H1 (cell line): ENCODE data around the gene MYO1D. TPM values are rescaled to one million over a fixed set of nuclear protein-coding genes. Genes with fewer than 3 reads are reported as not detected.

Experiments used
- CTCF ChIA-PET: fragments of 300-600 bp; sonication (Branson Sonifier 250); formaldehyde crosslinking; loops from one replicate; lab custom pipeline; 2021; ENCODE audit not compliant: partially characterized antibody; lab: Charles Lee
- POLR2A ChIA-PET: fragments of 300-600 bp; sonication (Branson Sonifier 250); formaldehyde crosslinking; loops from one replicate; lab custom pipeline; 2021; ENCODE audit warnings: inconsistent platforms; ENCODE audit not compliant: partially characterized antibody; lab: Charles Lee
- DNase-seq, 2 experiments: peaks; one replicate each; pipeline versions ENCODE4 v3.0.0 to v3.0.0-alpha.2; 2010 to 2022; ENCODE audit warnings: low spot score in 2 of 2, low read depth in 1 of 2, mixed read lengths in 1 of 2
- FAIRE-seq: peaks from 2 replicates; lab custom pipeline; 2011; peaks lifted over from hg19 to GRCh38; lab: Jason Lieb, UNC
- H2AFZ ChIP-seq: 2 replicates; pipeline ENCODE4 v1.8.1; 2012; ENCODE audit warnings: low read length, inconsistent platforms
- H2AK5ac ChIP-seq: 2 replicates; pipeline ENCODE4 v1.6.1; 2013; ENCODE audit warnings: low read depth, low read length
- H2BK120ac ChIP-seq: replicated peaks from 2 replicates; pipeline ENCODE3; 2013; ENCODE audit warnings: low read depth, low read length, inconsistent platforms
- H2BK12ac ChIP-seq: 2 replicates; pipeline ENCODE4 v1.6.1; 2013; ENCODE audit warnings: low read depth, low read length
- H2BK15ac ChIP-seq: 2 replicates; pipeline ENCODE4 v1.6.1; 2013; ENCODE audit warnings: low read length
- H2BK20ac ChIP-seq: 2 replicates; pipeline ENCODE4 v1.6.1; 2013; ENCODE audit warnings: low read length
- H2BK5ac ChIP-seq: 2 replicates; pipeline ENCODE4 v1.6.1; 2013; ENCODE audit warnings: low read depth, low read length
- H3K14ac ChIP-seq: 2 replicates; pipeline ENCODE4 v1.6.1; 2013; ENCODE audit warnings: inconsistent platforms; ENCODE audit not compliant: insufficient read length
- H3K18ac ChIP-seq: 2 replicates; pipeline ENCODE4 v1.6.1; 2013; ENCODE audit warnings: low read length; ENCODE audit errors: extremely low read depth
- H3K23ac ChIP-seq: 2 replicates; pipeline ENCODE4 v1.6.1; 2013; ENCODE audit warnings: inconsistent platforms; ENCODE audit not compliant: insufficient read length
- H3K23me2 ChIP-seq: 2 replicates; pipeline ENCODE4 v1.6.1; 2013; ENCODE audit warnings: low read depth, low read length
- H3K27ac ChIP-seq: 2 replicates; pipeline ENCODE4 v1.6.1; 2011; ENCODE audit warnings: low read depth, low read length, inconsistent platforms
- H3K27me3 ChIP-seq, 4 experiments: replicated peaks in 1 of 4; 1 replicate in 1 of 4; 2 replicates in 3 of 4; pipeline versions ENCODE4 v1.6.1 to v1.8.1; 2011 to 2013; ENCODE audit warnings: low read length in 3 of 4, mild to moderate bottlenecking in 3 of 4, inconsistent platforms in 2 of 4, mixed read lengths in 2 of 4, moderate library complexity in 1 of 4; ENCODE audit not compliant: control insufficient read depth in 3 of 4, insufficient read depth in 3 of 4; ENCODE audit errors: extremely low read depth in 1 of 4
- H3K36me3 ChIP-seq, 4 experiments: 2 replicates each; pipeline versions ENCODE4 v1.6.1 to v1.8.1; 2011 to 2013; ENCODE audit warnings: mild to moderate bottlenecking in 4 of 4, low read length in 3 of 4, moderate library complexity in 2 of 4, control low read depth in 1 of 4, inconsistent platforms in 1 of 4; ENCODE audit not compliant: insufficient read depth in 4 of 4, control insufficient read depth in 2 of 4
- H3K4ac ChIP-seq: replicated peaks from 2 replicates; pipeline ENCODE3; 2013; ENCODE audit warnings: low read length, low read depth, mixed read lengths, inconsistent platforms; ENCODE audit not compliant: insufficient read length
- H3K4me1 ChIP-seq, 4 experiments: replicated peaks in 1 of 4; 1 replicate in 1 of 4; 2 replicates in 3 of 4; pipeline versions ENCODE4 v1.6.1 to v1.8.1; 2011 to 2013; ENCODE audit warnings: low read length in 3 of 4, inconsistent platforms in 2 of 4, mixed read lengths in 1 of 4; ENCODE audit not compliant: insufficient read depth in 4 of 4, control insufficient read depth in 3 of 4
- H3K4me2 ChIP-seq, 2 experiments: 2 replicates each; pipeline versions ENCODE4 v1.6.1 to v1.8.1; 2011 to 2013; ENCODE audit warnings: low read depth in 2 of 2, low read length in 2 of 2, control low read depth in 1 of 2, inconsistent platforms in 1 of 2, mild to moderate bottlenecking in 1 of 2; ENCODE audit not compliant: insufficient read depth in 1 of 2
- H3K4me3 ChIP-seq, 4 experiments: fragments of 200-600, 300-600 bp in 1 of 4; sonication (generic), shearing (Covaris generic), sonication (Bioruptor Twin) in 1 of 4; 2 replicates each; pipeline versions ENCODE4 v1.5.1 to v1.8.1; 2011 to 2016; ENCODE audit warnings: low read length in 4 of 4, low read depth in 3 of 4, control low read depth in 2 of 4, inconsistent platforms in 2 of 4, mild to moderate bottlenecking in 2 of 4, mixed read lengths in 1 of 4, moderate library complexity in 1 of 4; ENCODE audit not compliant: insufficient read depth in 2 of 4; ENCODE audit errors: extremely low read depth in 1 of 4
- H3K56ac ChIP-seq: replicated peaks from 2 replicates; pipeline ENCODE3; 2013; ENCODE audit warnings: low read depth, mild to moderate bottlenecking, mixed read lengths, low read length, inconsistent platforms; ENCODE audit not compliant: insufficient read length
- H3K79me1 ChIP-seq: 2 replicates; pipeline ENCODE4 v1.6.1; 2013; ENCODE audit warnings: low read depth, low read length, control low read depth
- H3K79me2 ChIP-seq, 2 experiments: 2 replicates each; pipeline versions ENCODE4 v1.6.1 to v1.8.1; 2012 to 2013; ENCODE audit warnings: low read length in 2 of 2, mild to moderate bottlenecking in 2 of 2, inconsistent platforms in 1 of 2; ENCODE audit not compliant: insufficient read depth in 2 of 2, control insufficient read depth in 1 of 2
- H3K9ac ChIP-seq, 4 experiments: replicated peaks in 1 of 4; 1 replicate in 1 of 4; 2 replicates in 3 of 4; pipeline versions ENCODE4 v1.6.1 to v1.8.1; 2011 to 2013; ENCODE audit warnings: low read depth in 3 of 4, low read length in 3 of 4, control low read depth in 2 of 4, mild to moderate bottlenecking in 2 of 4, moderate library complexity in 2 of 4, inconsistent platforms in 1 of 4; ENCODE audit errors: extremely low read depth in 1 of 4
- H3K9me3 ChIP-seq, 2 experiments: 2 replicates each; pipeline versions ENCODE4 v1.6.1 to v1.8.1; 2012 to 2013; ENCODE audit warnings: mild to moderate bottlenecking in 2 of 2, moderate library complexity in 2 of 2, control low read depth in 1 of 2, inconsistent platforms in 1 of 2, low read depth in 1 of 2, low read length in 1 of 2, mixed read lengths in 1 of 2; ENCODE audit not compliant: insufficient read depth in 2 of 2
- H4K20me1 ChIP-seq, 2 experiments: replicated peaks in 1 of 2; 2 replicates each; pipeline versions ENCODE3 to v1.8.1; 2011 to 2013; ENCODE audit warnings: inconsistent platforms in 2 of 2, low read length in 2 of 2, mild to moderate bottlenecking in 1 of 2; ENCODE audit not compliant: insufficient read depth in 2 of 2, control insufficient read depth in 1 of 2
- H4K5ac ChIP-seq: 2 replicates; pipeline ENCODE4 v1.6.1; 2013; ENCODE audit warnings: low read length, low read depth, mixed read lengths, inconsistent platforms; ENCODE audit not compliant: insufficient read length
- H4K8ac ChIP-seq: 2 replicates; pipeline ENCODE4 v1.8.0; 2013; ENCODE audit warnings: mild to moderate bottlenecking, moderate library complexity, low read length, inconsistent platforms; ENCODE audit not compliant: insufficient read depth; ENCODE audit errors: extremely low read depth
- H4K91ac ChIP-seq: replicated peaks from 2 replicates; pipeline ENCODE3; 2013; ENCODE audit warnings: low read length, mixed read lengths, inconsistent platforms; ENCODE audit not compliant: insufficient read length
- NRF1 ChIP-seq: IDR thresholded peaks from 2 replicates; pipeline ENCODE4 v1.6.1; 2011; ENCODE audit warnings: mild to moderate bottlenecking, low read depth, low read length, improper control_type of control experiment
- POLR2A ChIP-seq, 2 experiments: IDR thresholded peaks; 1 replicate in 1 of 2; 2 replicates in 1 of 2; pipeline ENCODE4 v1.6.1; 2011; ENCODE audit warnings: low read depth in 2 of 2, low read length in 2 of 2, mild to moderate bottlenecking in 2 of 2; ENCODE audit errors: control extremely low read depth in 1 of 2
- RBBP5 ChIP-seq: IDR thresholded peaks from 2 replicates; pipeline ENCODE4 v1.7.1; 2012; ENCODE audit warnings: low read depth, mild to moderate bottlenecking, inconsistent platforms, low read length, moderate library complexity, borderline replicate concordance
- TEAD4 ChIP-seq: IDR thresholded peaks from 2 replicates; pipeline ENCODE4 v1.6.1; 2012; ENCODE audit warnings: low read depth, low read length, inconsistent platforms, mixed read lengths
- WGBS, 2 experiments: shearing (Covaris generic) in 1 of 2; methylation state at CpG; one replicate each; pipeline versions ENCODE4 v1.1.6 to v1.1.7; 2013 to 2015; ENCODE audit warnings: low lambda C conversion rate in 2 of 2, mixed read lengths in 2 of 2, inconsistent platforms in 1 of 2, low coverage in 1 of 2, missing lambda C conversion rate in 1 of 2; ENCODE audit not compliant: insufficient replicate concordance in 2 of 2, insufficient coverage in 1 of 2, insufficient read length in 1 of 2; ENCODE audit errors: extremely low coverage in 1 of 2, missing lambda C conversion rate in 1 of 2; 5-methylcytosine and 5-hydroxymethylcytosine counted together
- polyA plus RNA-seq, 7 experiments: library from polyadenylated mRNA; depleted of rRNA in 3 of 7; stranded (reverse) in 5 of 7; unstranded in 2 of 7; fragments of >200 nt in 5 of 7; fragments of 200-250 nt in 2 of 7; gene quantifications; 1 replicate in 5 of 7; 2 replicates in 1 of 7; 4 replicates in 1 of 7; pipeline versions ENCODE4 v1.2.1 to v1.2.3, GENCODE V29; 2011 to 2013; ENCODE audit warnings: missing spikeins in 2 of 7, mixed read lengths in 2 of 7
- total RNA-seq: library from RNA; stranded (reverse); fragmentation: NEBNext Ultra II Directional; extraction: Animal tissue kit (Norgen Biotek cat#: 25700); gene quantifications from 2 replicates; pipeline ENCODE4 v1.2.1, GENCODE V29; 2021

The MYO1D gene
- total and polyA plus RNA-seq, 2 of the 8 experiments (the other 6 are each of a cell fraction or from before 2014, with no cell fraction given) = 6.5 to 25.4 TPM

DNA sequence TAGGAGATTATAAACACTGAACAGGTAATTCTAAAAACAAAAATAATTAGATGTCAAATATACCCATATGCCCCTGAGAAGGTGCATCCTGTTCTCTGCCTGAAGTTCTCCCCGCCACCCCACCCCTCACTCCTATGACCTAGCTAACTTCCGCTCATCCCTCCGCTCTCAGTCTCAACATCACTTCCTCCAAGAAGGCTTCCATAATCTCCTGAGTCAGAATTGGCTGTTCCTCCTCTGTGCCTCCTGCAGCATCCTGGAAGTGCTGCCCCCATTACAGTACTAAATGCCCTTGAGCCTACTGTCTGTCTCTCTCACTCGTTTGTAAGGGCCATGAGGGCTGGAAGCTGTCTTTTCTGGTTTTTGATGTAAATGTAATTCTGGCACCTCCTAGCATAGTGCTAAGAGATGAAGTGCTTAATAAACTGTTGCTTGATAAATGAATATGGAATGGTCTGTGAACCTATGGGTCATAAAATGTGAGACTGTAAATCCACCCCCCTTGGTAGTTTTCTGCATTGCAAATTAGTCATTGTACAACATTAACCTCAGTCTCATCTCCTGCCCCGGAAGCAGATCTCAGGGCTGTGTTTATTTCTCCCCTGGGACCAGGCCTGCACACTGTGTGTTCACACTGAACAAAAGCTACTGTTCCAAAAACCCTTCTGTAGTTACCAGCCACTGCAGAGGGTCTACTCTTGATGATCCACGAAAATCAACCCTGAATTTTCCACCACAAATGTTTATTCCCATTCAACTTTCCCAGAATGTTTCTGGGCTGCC lies 3.9 kb upstream of the MYO1D start:
- no peak overlapping the region for H3K4me3 ChIP-seq
- H3K79me2 ChIP-seq = no peaks in the 10 kb centered on the region
- no peak overlapping the region for H2BK120ac ChIP-seq
- no peaks in the 10 kb centered on the region; a peak in 1 of 7 replicates for H3K4me1 ChIP-seq
- H3K4ac ChIP-seq = no peak overlapping the region
- H3K9ac ChIP-seq = no peak overlapping the region
- H3K23me2 ChIP-seq = no peaks in the 10 kb centered on the region; the same call in none of the 2 replicates
- WGBS, 2 experiments = 82% methylated on average over 6 of the region's 6 CpGs; no CpG with 5 or more reads in 1 of the 2 experiments
- no peak overlapping the region for H2BK20ac ChIP-seq
- no peak for FAIRE-seq
- CTCF ChIA-PET = interaction anchor here (0.6 to 6.1 kb wide), 8 partner anchors 15 to 99 kb away, joined by 3 to 47 read pairs (median 3); no protein-coding TSS in a partner anchor
- H2AK5ac ChIP-seq = no peak overlapping the region
- no peaks in the 10 kb centered on the region for H3K27me3 ChIP-seq
- no peak overlapping the region for H3K4me2 ChIP-seq
- no peak overlapping the region for H3K23ac ChIP-seq
- TF ChIP-seq RBBP5 (no peak), NRF1 (no peak), TEAD4 (no peak), POLR2A (IDR thresholded peaks at IDR 0.05; ENCODE audit: control extremely low read depth in 1 of 2, low read depth in 2 of 2, low read length in 2 of 2) (no peak)
- TF ChIP-seq, all 59 proteins: peak for 0
- Histone ChIP-seq H3K27ac (no peak overlapping the region), H2BK12ac (no peak overlapping the region), H2AFZ (0 out of 2 replicates have a peak overlapping the region, but pooled peaks have one; percentile 23), H3K56ac (no peak overlapping the region), H2BK15ac (no peak overlapping the region), H4K91ac (no peak overlapping the region), H3K79me1 (no peaks in the 10 kb centered on the region), H3K36me3 (no peaks in the 10 kb centered on the region), H3K18ac (no peak overlapping the region), H4K5ac (no peak overlapping the region), H3K9me3 (no peaks in the 10 kb centered on the region), H2BK5ac (no peak overlapping the region), H4K20me1 (peaks cover 0 to 1% of the 10 kb centered on the region in 2 experiments), H3K14ac (no peak overlapping the region), H4K8ac (no peak overlapping the region)
- POLR2A ChIA-PET = interaction anchor here (0.6 kb wide), 2 partner anchors 11 to 497 kb away, joined by 3 read pairs; no protein-coding TSS in a partner anchor
- DNase-seq = no peak
